ENCODE measurements around the gene EIF2S1.

The EIF2S1 gene

GRCh38 chr14:67421356-67422224 lies 61.5 kb downstream of the EIF2S1 start:
- Histone ChIP-seq H2AFZ (ENCODE audit: low read length, unreplicated experiment) (no peak overlapping the region), H3K27ac (ENCODE audit: low read depth, low read length) (no peak overlapping the region), H3K4me1 (ENCODE audit: control insufficient read depth, insufficient read depth, low read length, unreplicated experiment) (peaks cover 16% of the 10 kb centered on the region), H3K27me3 (ENCODE audit: insufficient read depth, low read length) (no peaks in the 10 kb centered on the region), H3K79me2 (ENCODE audit: control insufficient read depth, insufficient read depth, low read length, unreplicated experiment) (no peaks in the 10 kb centered on the region), H3K4me3 (ENCODE audit: low read depth, low read length) (no peak overlapping the region), H3K36me3 (ENCODE audit: insufficient read depth, low read length) (no peaks in the 10 kb centered on the region)

DNA sequence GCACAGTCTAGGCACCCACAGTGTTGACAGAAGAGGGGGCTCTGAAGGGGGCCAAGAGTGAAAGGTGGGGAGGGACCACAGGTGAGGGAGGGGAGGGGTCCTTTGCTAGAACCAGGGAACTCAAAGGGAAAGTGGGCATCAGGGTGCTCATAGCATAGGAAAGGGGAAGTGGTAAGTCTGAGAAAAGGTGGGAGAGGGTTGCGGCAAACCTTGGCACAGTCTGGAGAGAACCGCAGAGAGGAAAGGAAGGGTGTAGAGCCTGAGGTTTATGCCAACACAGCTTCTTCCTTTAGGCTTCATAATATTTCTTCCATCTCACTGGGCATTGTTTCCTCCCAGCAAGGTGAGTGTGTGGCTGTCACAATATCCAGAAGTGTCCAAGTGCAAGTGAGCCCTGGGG lies 63.3 kb downstream of the EIF2S1 start:
- Histone ChIP-seq H3K79me2 (ENCODE audit: control insufficient read depth, insufficient read depth, low read length, unreplicated experiment) (no peaks in the 10 kb centered on the region), H3K27me3 (ENCODE audit: insufficient read depth, low read length) (no peaks in the 10 kb centered on the region), H3K4me1 (ENCODE audit: control insufficient read depth, insufficient read depth, low read length, unreplicated experiment) (peaks cover 9% of the 10 kb centered on the region), H3K4me3 (ENCODE audit: low read depth, low read length) (no peak overlapping the region), H3K36me3 (ENCODE audit: insufficient read depth, low read length) (no peaks in the 10 kb centered on the region), H3K27ac (ENCODE audit: low read depth, low read length) (no peak overlapping the region), H2AFZ (ENCODE audit: low read length, unreplicated experiment) (no peak overlapping the region)

DNA sequence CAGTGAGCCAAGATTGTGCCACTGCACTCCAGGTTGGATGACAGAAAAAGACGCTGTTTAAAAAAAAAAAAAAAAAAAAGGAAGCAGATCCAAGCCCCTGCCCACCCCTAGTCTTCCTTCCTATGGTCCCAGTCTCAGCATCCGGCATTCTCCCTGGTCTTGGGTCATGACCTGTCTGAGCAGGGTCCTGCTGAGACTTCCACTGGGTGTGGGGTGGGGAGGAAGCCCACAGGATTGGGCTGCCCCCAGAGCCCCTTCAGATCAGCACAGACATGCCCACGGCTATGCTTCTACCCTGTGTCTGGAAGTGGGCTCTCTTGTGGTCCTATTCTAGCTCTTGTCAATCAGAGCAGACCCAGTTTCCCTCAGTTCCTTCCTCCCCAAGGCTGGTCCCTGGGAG lies 64.4 kb downstream of the EIF2S1 start:
- no peak overlapping the region for H3K27ac ChIP-seq (ENCODE audit: low read depth, low read length)
- no peaks in the 10 kb centered on the region for H3K27me3 ChIP-seq (ENCODE audit: insufficient read depth, low read length)
- no peak overlapping the region for H3K4me3 ChIP-seq (ENCODE audit: low read depth, low read length)
- no peaks in the 10 kb centered on the region for H3K79me2 ChIP-seq (ENCODE audit: control insufficient read depth, insufficient read depth, low read length, unreplicated experiment)
- no peaks in the 10 kb centered on the region for H3K36me3 ChIP-seq (ENCODE audit: insufficient read depth, low read length)
- no peaks in the 10 kb centered on the region for H3K4me1 ChIP-seq (ENCODE audit: control insufficient read depth, insufficient read depth, low read length, unreplicated experiment)
- H2AFZ ChIP-seq (ENCODE audit: low read length, unreplicated experiment): no peak overlapping the region

- Histone ChIP-seq H3K36me3 (ENCODE audit: insufficient read depth, low read length) (no peaks in the 10 kb centered on the region), H3K27me3 (ENCODE audit: insufficient read depth, low read length) (no peaks in the 10 kb centered on the region), H3K4me3 (ENCODE audit: low read depth, low read length) (no peak overlapping the region), H3K79me2 (ENCODE audit: control insufficient read depth, insufficient read depth, low read length, unreplicated experiment) (no peaks in the 10 kb centered on the region), H2AFZ (ENCODE audit: low read length, unreplicated experiment) (no peak overlapping the region), H3K4me1 (ENCODE audit: control insufficient read depth, insufficient read depth, low read length, unreplicated experiment) (no peaks in the 10 kb centered on the region), H3K27ac (ENCODE audit: low read depth, low read length) (no peak overlapping the region)
Measured at GRCh38 chr14:67425608-67426007, 65.5 kb downstream of the EIF2S1 start.

DNA sequence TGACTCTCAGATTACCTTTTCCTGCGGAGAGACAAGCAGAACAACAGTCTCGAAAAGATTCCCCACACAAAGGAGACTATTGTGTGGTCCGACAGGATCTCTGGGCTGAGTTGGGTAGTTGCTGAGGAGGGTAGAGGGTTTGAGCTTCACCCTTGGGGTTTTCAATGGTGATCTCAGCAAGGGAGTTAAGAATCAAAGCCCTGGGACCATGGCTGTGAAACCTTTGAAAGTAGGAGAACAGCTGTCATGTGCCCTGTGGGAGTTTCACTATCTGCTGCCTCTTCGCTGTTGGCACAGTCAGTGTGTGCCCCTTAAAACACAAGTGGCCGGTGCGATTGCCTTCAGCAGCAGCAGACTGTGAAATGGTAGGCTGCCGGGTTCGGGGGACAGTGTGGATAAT lies 66.0 kb downstream of the EIF2S1 start:
- Histone ChIP-seq H2AFZ (ENCODE audit: low read length, unreplicated experiment) (no peak overlapping the region), H3K4me3 (ENCODE audit: low read depth, low read length) (no peak overlapping the region), H3K36me3 (ENCODE audit: insufficient read depth, low read length) (no peaks in the 10 kb centered on the region)

GRCh38 chr14:67426983-67427606 lies 67.0 kb downstream of the EIF2S1 start:
- no peak overlapping the region for H3K27ac ChIP-seq (ENCODE audit: low read depth, low read length)
- no peaks in the 10 kb centered on the region for H3K36me3 ChIP-seq (ENCODE audit: insufficient read depth, low read length)
- H3K4me1 ChIP-seq (ENCODE audit: control insufficient read depth, insufficient read depth, low read length, unreplicated experiment): no peaks in the 10 kb centered on the region
- no peaks in the 10 kb centered on the region for H3K79me2 ChIP-seq (ENCODE audit: control insufficient read depth, insufficient read depth, low read length, unreplicated experiment)
- peak overlapping the region; percentile 12 for H2AFZ ChIP-seq (ENCODE audit: low read length, unreplicated experiment)
- H3K27me3 ChIP-seq (ENCODE audit: insufficient read depth, low read length): peaks cover 1% of the 10 kb centered on the region
- no peak overlapping the region for H3K4me3 ChIP-seq (ENCODE audit: low read depth, low read length)

More for the DNA sequence above, 66.0 kb downstream of the EIF2S1 start:
- Histone ChIP-seq H3K79me2 (ENCODE audit: control insufficient read depth, insufficient read depth, low read length, unreplicated experiment) (no peaks in the 10 kb centered on the region), H3K27me3 (ENCODE audit: insufficient read depth, low read length) (no peaks in the 10 kb centered on the region), H3K4me1 (ENCODE audit: control insufficient read depth, insufficient read depth, low read length, unreplicated experiment) (no peaks in the 10 kb centered on the region), H3K27ac (ENCODE audit: low read depth, low read length) (no peak overlapping the region)

DNA sequence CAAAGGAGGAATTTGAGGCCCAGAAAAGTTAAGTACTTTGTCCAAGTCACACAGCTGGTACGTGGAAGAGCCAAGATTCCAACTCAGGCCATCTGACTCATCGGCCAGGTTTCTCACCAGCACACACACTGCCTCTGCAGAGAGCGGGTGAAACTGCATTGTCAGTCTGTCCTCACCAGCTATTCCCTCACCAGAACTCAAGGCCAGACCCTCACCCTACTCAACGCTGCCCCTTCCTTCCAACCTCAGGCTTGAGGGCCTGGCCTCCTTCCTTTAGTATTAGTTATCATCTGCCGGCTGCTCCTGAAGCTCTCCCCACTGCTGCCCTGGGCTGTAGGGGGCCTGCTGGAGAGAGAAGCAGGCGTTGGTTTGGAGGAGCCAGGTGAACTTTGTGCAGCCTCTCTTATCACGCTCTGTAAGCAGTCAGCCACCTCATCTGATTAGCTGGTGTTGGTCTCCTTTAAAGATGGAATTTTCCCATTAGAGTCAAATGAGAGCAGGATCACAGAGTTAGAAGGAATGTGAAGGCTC lies 68.4 kb downstream of the EIF2S1 start:
- Histone ChIP-seq H2AFZ (ENCODE audit: low read length, unreplicated experiment) (no peak overlapping the region), H3K27me3 (ENCODE audit: insufficient read depth, low read length) (peaks cover 16% of the 10 kb centered on the region), H3K79me2 (ENCODE audit: control insufficient read depth, insufficient read depth, low read length, unreplicated experiment) (no peaks in the 10 kb centered on the region), H3K36me3 (ENCODE audit: insufficient read depth, low read length) (no peaks in the 10 kb centered on the region), H3K4me1 (ENCODE audit: control insufficient read depth, insufficient read depth, low read length, unreplicated experiment) (no peaks in the 10 kb centered on the region), H3K4me3 (ENCODE audit: low read depth, low read length) (no peak overlapping the region), H3K27ac (ENCODE audit: low read depth, low read length) (no peak overlapping the region)

- no peaks in the 10 kb centered on the region for H3K4me1 ChIP-seq (ENCODE audit: control insufficient read depth, insufficient read depth, low read length, unreplicated experiment)
- no peak overlapping the region for H3K4me3 ChIP-seq (ENCODE audit: low read depth, low read length)
- H2AFZ ChIP-seq (ENCODE audit: low read length, unreplicated experiment): no peak overlapping the region
- no peaks in the 10 kb centered on the region for H3K79me2 ChIP-seq (ENCODE audit: control insufficient read depth, insufficient read depth, low read length, unreplicated experiment)
- H3K36me3 ChIP-seq (ENCODE audit: insufficient read depth, low read length): no peaks in the 10 kb centered on the region
- peaks cover 26% of the 10 kb centered on the region for H3K27me3 ChIP-seq (ENCODE audit: insufficient read depth, low read length)
- no peak overlapping the region for H3K27ac ChIP-seq (ENCODE audit: low read depth, low read length)
Measured at GRCh38 chr14:67429510-67430205, 69.5 kb downstream of the EIF2S1 start.

- no peaks in the 10 kb centered on the region for H3K79me2 ChIP-seq (ENCODE audit: control insufficient read depth, insufficient read depth, low read length, unreplicated experiment)
- H3K27me3 ChIP-seq (ENCODE audit: insufficient read depth, low read length): peaks cover 47% of the 10 kb centered on the region
- no peak overlapping the region for H3K4me3 ChIP-seq (ENCODE audit: low read depth, low read length)
- no peaks in the 10 kb centered on the region for H3K36me3 ChIP-seq (ENCODE audit: insufficient read depth, low read length)
- H2AFZ ChIP-seq (ENCODE audit: low read length, unreplicated experiment): no peak overlapping the region
- H3K4me1 ChIP-seq (ENCODE audit: control insufficient read depth, insufficient read depth, low read length, unreplicated experiment): no peaks in the 10 kb centered on the region
- no peak overlapping the region for H3K27ac ChIP-seq (ENCODE audit: low read depth, low read length)
Measured at GRCh38 chr14:67432050-67432564, 72.0 kb downstream of the EIF2S1 start.

DNA sequence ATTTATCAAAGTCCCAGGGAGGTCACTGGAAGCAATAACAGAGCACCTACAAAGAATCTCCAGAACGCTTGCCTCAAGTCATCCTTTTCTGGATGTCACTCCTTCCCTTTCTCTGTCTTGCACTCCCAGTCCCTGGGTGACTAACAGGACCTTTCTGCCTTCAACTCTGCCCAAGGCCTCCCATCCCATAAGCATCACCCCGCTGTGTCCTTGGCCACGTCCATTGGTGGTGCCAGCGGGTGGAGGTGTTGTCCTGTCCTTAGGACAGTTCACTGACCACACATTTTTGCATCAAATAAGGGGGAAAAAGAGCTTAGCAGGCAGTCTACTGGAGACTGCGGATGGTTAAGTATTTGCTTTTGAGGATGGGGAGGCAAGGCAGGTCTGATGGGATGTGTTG lies 75.5 kb downstream of the EIF2S1 start:
- Histone ChIP-seq H3K4me1 (ENCODE audit: control insufficient read depth, insufficient read depth, low read length, unreplicated experiment) (no peaks in the 10 kb centered on the region), H3K27me3 (ENCODE audit: insufficient read depth, low read length) (peaks cover 57% of the 10 kb centered on the region), H3K4me3 (ENCODE audit: low read depth, low read length) (no peak overlapping the region), H3K36me3 (ENCODE audit: insufficient read depth, low read length) (no peaks in the 10 kb centered on the region), H3K27ac (ENCODE audit: low read depth, low read length) (no peak overlapping the region), H3K79me2 (ENCODE audit: control insufficient read depth, insufficient read depth, low read length, unreplicated experiment) (no peaks in the 10 kb centered on the region), H2AFZ (ENCODE audit: low read length, unreplicated experiment) (no peak overlapping the region)
